Stimulated activated effector memory CD8-positive, alpha-beta T cell treated with anti-CD3 and anti-CD28 coated beads, Interleukin-12 subunit alpha, Interleukin-12 subunit beta, amount 100 ng/mL, for 72 hours (primary cell): Measurements from ENCODE around the gene WWC2.
A peak's percentile ranks its signal among the peaks of the same experiment; 100 is the strongest.

Experiments used
- ATAC-seq: fragments of 150-1000 bp; cut with Tn5 transposase; 2 replicates; pipeline ENCODE4 v1.10.0; 2021
- DNase-seq, 2 donors: peaks; one replicate each; pipeline ENCODE4 v3.0.0; 2021 to 2022; ENCODE audit warnings: low spot score in 2 of 2
- H3K27ac Mint-ChIP-seq: one replicate; pipeline ENCODE4 v1.8.0; 2022; ENCODE audit warnings: mild to moderate bottlenecking, mixed read lengths
- H3K36me3 Mint-ChIP-seq: one replicate; pipeline ENCODE4 v1.8.0; 2022; ENCODE audit warnings: mild to moderate bottlenecking, mixed read lengths
- H3K4me1 Mint-ChIP-seq: one replicate; pipeline ENCODE4 v1.8.0; 2022; ENCODE audit warnings: mixed read lengths
- H3K4me3 Mint-ChIP-seq: one replicate; pipeline ENCODE4 v1.8.0; 2022; ENCODE audit warnings: mild to moderate bottlenecking, mixed read lengths
- H3K9me3 Mint-ChIP-seq: one replicate; pipeline ENCODE4 v1.8.0; 2022; ENCODE audit warnings: mixed read lengths

Gene WWC2

GRCh38 chr4:183349673-183350072 lies 250.6 kb downstream of the WWC2 start:
- peak overlapping the region; percentile 72 for H3K27ac Mint-ChIP-seq
- DNase-seq (no peak), ATAC-seq (peak; percentile 31)
- H3K4me3 Mint-ChIP-seq, result peak overlapping the region; percentile 19
- H3K4me1 Mint-ChIP-seq, result peaks cover 22% of the 10 kb centered on the region
- no peaks in the 10 kb centered on the region for H3K9me3 Mint-ChIP-seq
- H3K36me3 Mint-ChIP-seq, result no peaks in the 10 kb centered on the region

GRCh38 chr4:183350317-183351071 lies 251.4 kb downstream of the WWC2 start:
- DNase-seq, result no peak

GRCh38 chr4:183352546-183352945 lies 253.5 kb downstream of the WWC2 start:
- no peak overlapping the region for H3K27ac Mint-ChIP-seq
- ATAC-seq (no peak), DNase-seq (no peak)
- peaks cover 22% of the 10 kb centered on the region for H3K4me1 Mint-ChIP-seq
- no peaks in the 10 kb centered on the region for H3K9me3 Mint-ChIP-seq
- no peak overlapping the region for H3K4me3 Mint-ChIP-seq
- no peaks in the 10 kb centered on the region for H3K36me3 Mint-ChIP-seq

More at GRCh38 chr4:183350317-183351071, 251.4 kb downstream of the WWC2 start:
- Mint-ChIP-seq H3K27ac (no peak overlapping the region), H3K36me3 (no peaks in the 10 kb centered on the region), H3K4me3 (no peak overlapping the region), H3K4me1 (peaks cover 22% of the 10 kb centered on the region), H3K9me3 (no peaks in the 10 kb centered on the region)
- ATAC-seq, result no peak

GRCh38 chr4:183353557-183353956 lies 254.5 kb downstream of the WWC2 start:
- H3K4me3 Mint-ChIP-seq, result no peak overlapping the region
- H3K27ac Mint-ChIP-seq, result no peak overlapping the region
- peaks cover 19% of the 10 kb centered on the region for H3K4me1 Mint-ChIP-seq
- H3K36me3 Mint-ChIP-seq, result no peaks in the 10 kb centered on the region
- ATAC-seq, result no peak
- no peaks in the 10 kb centered on the region for H3K9me3 Mint-ChIP-seq
- DNase-seq, result no peak

GRCh38 chr4:183354219-183354618 lies 255.2 kb downstream of the WWC2 start:
- ATAC-seq (no peak), DNase-seq (no peak)
- Mint-ChIP-seq H3K4me1 (peaks cover 13% of the 10 kb centered on the region), H3K27ac (no peak overlapping the region), H3K4me3 (no peak overlapping the region), H3K36me3 (no peaks in the 10 kb centered on the region), H3K9me3 (no peaks in the 10 kb centered on the region)

- ATAC-seq, result peak; percentile 33
- H3K9me3 Mint-ChIP-seq, result no peaks in the 10 kb centered on the region
- no peaks in the 10 kb centered on the region for H3K36me3 Mint-ChIP-seq
- DNase-seq, result no peak
- no peak overlapping the region for H3K4me3 Mint-ChIP-seq
- peaks cover 4% of the 10 kb centered on the region for H3K4me1 Mint-ChIP-seq
- H3K27ac Mint-ChIP-seq, result no peak overlapping the region
These were observed 256.3 kb downstream of the WWC2 start for GRCh38 chr4:183355405-183355804.

- no peaks in the 10 kb centered on the region for H3K36me3 Mint-ChIP-seq
- H3K4me3 Mint-ChIP-seq, result no peak overlapping the region
- no peaks in the 10 kb centered on the region for H3K4me1 Mint-ChIP-seq
- DNase-seq (no peak), ATAC-seq (no peak)
- no peaks in the 10 kb centered on the region for H3K9me3 Mint-ChIP-seq
- no peak overlapping the region for H3K27ac Mint-ChIP-seq
These were observed 257.2 kb downstream of the WWC2 start for GRCh38 chr4:183356173-183356830.

GRCh38 chr4:183356931-183357675 lies 258.0 kb downstream of the WWC2 start:
- H3K27ac Mint-ChIP-seq, result no peak overlapping the region
- H3K4me1 Mint-ChIP-seq, result no peaks in the 10 kb centered on the region
- H3K4me3 Mint-ChIP-seq, result no peak overlapping the region
- no peak for ATAC-seq
- no peak for DNase-seq
- no peaks in the 10 kb centered on the region for H3K36me3 Mint-ChIP-seq
- H3K9me3 Mint-ChIP-seq, result no peaks in the 10 kb centered on the region

- Mint-ChIP-seq H3K4me3 (no peak overlapping the region), H3K36me3 (no peaks in the 10 kb centered on the region), H3K27ac (no peak overlapping the region), H3K4me1 (no peaks in the 10 kb centered on the region), H3K9me3 (no peaks in the 10 kb centered on the region)
- DNase-seq (no peak), ATAC-seq (no peak)
These were observed 259.2 kb downstream of the WWC2 start for GRCh38 chr4:183358215-183358755.

- DNase-seq, result no peak
- Mint-ChIP-seq H3K4me3 (no peak overlapping the region), H3K9me3 (no peaks in the 10 kb centered on the region), H3K27ac (no peak overlapping the region), H3K36me3 (no peaks in the 10 kb centered on the region), H3K4me1 (no peaks in the 10 kb centered on the region)
- ATAC-seq, result no peak
These were observed 261.3 kb downstream of the WWC2 start for GRCh38 chr4:183360161-183360919.

GRCh38 chr4:183362036-183362435 lies 263.0 kb downstream of the WWC2 start:
- no peak for DNase-seq
- Mint-ChIP-seq H3K27ac (no peak overlapping the region), H3K9me3 (no peaks in the 10 kb centered on the region), H3K36me3 (no peaks in the 10 kb centered on the region), H3K4me1 (no peaks in the 10 kb centered on the region), H3K4me3 (no peak overlapping the region)
- ATAC-seq, result no peak

- H3K27ac Mint-ChIP-seq, result no peak overlapping the region
- no peaks in the 10 kb centered on the region for H3K4me1 Mint-ChIP-seq
- ATAC-seq (no peak), DNase-seq (no peak)
- H3K36me3 Mint-ChIP-seq, result no peaks in the 10 kb centered on the region
- H3K9me3 Mint-ChIP-seq, result no peaks in the 10 kb centered on the region
- no peak overlapping the region for H3K4me3 Mint-ChIP-seq
These were observed 264.0 kb downstream of the WWC2 start for GRCh38 chr4:183362916-183363542.

- Mint-ChIP-seq H3K4me1 (no peaks in the 10 kb centered on the region), H3K27ac (no peak overlapping the region), H3K36me3 (no peaks in the 10 kb centered on the region), H3K4me3 (no peak overlapping the region), H3K9me3 (no peaks in the 10 kb centered on the region)
- no peak for DNase-seq
- no peak for ATAC-seq
These were observed 265.0 kb downstream of the WWC2 start for GRCh38 chr4:183364025-183364424.

GRCh38 chr4:183366206-183366835 lies 267.3 kb downstream of the WWC2 start:
- H3K4me3 Mint-ChIP-seq, result no peak overlapping the region
- no peaks in the 10 kb centered on the region for H3K4me1 Mint-ChIP-seq

More at GRCh38 chr4:183366206-183366835, 267.3 kb downstream of the WWC2 start:
- no peak for DNase-seq
- ATAC-seq, result peak; percentile 31
- no peak overlapping the region for H3K27ac Mint-ChIP-seq
- H3K9me3 Mint-ChIP-seq, result no peaks in the 10 kb centered on the region
- no peaks in the 10 kb centered on the region for H3K36me3 Mint-ChIP-seq
